ENCODE data around the gene DIP2C.
"Not testable (repeated sequence)": the region's sequence is repeated elsewhere in the genome, so short reads cannot be mapped to it uniquely, and the experiment has no call there.

The DIP2C gene

GRCh38 chr10:673492-673891 lies 16.0 kb downstream of the DIP2C start:
- FAIRE-seq: no peak

- no peak for FAIRE-seq
Observed at GRCh38 chr10:672992-673391, 16.5 kb downstream of the DIP2C start.

DNA sequence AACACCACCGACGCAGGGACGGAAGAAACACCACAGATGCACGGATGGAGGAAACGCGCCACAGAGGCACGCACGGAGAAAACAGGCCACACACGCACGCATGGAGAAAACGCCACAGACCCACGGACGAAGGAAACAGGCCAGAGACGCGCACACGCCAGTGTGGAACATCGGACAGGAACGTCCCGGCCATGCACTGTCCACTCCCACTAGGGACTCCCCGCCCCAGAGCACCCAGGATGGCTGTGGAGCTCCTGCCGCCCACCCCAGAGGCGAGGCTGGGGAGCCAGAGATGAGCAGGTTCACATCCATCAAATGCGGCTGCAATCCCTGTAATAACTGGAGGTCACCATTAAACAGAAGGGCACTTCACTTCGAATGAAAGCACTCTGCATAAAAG lies 17.3 kb downstream of the DIP2C start:
- FAIRE-seq: no peak

DNA sequence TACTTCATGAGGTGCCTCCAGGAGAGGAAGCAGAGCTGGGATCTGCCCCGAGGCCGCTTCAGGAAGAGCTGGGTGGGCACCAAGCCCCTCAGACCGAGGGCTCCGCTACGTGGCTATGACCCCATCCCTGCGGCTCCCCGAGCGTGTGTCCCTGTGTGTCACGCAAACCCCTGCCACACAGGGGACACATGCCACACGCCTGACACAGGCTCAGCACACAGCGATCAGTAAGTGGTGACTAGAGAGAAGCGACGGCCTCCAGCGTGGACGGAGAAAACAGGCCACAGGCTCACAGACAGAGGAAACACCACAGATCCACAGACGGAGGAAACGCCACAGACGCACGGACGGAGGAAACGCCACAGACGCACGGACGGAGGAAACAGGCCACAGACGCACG lies 18.5 kb downstream of the DIP2C start:
- no peak for FAIRE-seq

DNA sequence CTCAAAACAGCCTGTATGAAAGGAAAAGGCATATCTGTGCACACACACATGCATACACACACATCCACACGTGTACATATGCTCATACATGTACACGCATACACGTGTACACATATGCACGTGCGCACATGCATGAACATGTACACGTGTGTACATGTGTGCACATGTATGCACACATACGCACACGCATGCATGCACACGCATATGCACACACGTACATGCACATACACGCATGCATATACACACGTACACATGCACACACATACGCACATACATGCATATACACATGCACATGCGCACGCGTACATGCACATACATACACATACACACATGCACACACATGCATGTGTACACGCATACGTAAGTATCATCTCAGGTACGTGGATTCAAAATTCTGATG lies 19.4 kb downstream of the DIP2C start:
- FAIRE-seq: no peak

GRCh38 chr10:668786-669485 lies 20.5 kb downstream of the DIP2C start:
- no peak for FAIRE-seq

DNA sequence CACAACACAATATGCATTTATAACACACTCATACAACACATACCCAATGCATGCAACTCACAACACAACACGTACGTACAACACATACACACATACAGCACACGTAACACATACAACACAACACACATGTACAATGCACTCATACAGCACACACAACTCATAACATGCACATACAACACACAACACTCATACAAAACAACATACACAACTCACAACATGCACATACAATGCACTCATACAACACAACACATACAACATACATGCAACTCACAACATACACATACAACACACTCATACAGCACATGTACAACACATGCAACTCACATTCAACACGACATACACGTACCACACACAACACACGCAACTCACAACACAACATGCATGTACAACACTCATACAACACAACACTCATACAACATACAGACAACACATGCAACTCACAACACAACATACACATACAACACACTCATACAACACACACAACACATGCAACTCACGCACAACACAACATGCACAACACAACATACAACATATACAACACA lies 21.8 kb downstream of the DIP2C start:
- FAIRE-seq: no peak

- no peak for FAIRE-seq
Observed at GRCh38 chr10:667096-667495, 22.4 kb downstream of the DIP2C start.

DNA sequence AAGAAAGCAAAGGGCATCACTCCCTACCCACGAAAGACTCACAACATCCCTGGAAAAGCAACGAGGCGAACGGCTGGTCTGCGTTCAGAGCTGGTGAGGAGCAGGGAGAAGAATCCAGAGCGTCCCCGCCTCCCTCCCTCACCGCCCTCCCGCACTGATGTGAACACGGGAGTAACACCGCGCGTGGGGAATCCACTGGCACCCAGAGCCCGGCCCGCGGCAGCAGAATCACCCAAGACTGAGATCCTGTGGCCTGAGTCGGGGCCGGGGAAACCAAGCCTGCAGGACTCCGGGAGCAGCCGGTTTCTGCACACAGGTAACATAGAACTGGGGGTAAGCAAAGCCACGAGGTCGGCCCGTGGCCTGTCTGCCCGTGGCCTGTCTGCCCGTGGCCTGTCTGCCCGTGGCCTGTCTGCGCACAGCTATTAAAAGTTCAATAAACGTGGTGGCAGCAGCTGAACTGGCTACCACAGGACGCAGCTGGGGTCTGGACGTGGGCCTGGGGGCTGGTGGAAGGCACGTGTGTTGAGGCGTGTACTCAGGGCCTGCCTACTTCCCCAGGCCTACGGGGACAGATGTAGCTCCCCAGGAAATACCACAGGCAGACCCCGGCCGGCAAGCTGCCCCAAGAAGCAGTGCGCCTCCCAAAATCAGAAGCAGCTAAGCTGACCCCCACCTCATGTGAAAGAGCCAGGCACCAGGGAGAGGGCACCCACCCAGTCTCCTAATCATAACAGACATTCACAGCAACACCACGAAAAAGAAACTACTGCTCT lies 23.0 kb downstream of the DIP2C start:
- FAIRE-seq: no peak

DNA sequence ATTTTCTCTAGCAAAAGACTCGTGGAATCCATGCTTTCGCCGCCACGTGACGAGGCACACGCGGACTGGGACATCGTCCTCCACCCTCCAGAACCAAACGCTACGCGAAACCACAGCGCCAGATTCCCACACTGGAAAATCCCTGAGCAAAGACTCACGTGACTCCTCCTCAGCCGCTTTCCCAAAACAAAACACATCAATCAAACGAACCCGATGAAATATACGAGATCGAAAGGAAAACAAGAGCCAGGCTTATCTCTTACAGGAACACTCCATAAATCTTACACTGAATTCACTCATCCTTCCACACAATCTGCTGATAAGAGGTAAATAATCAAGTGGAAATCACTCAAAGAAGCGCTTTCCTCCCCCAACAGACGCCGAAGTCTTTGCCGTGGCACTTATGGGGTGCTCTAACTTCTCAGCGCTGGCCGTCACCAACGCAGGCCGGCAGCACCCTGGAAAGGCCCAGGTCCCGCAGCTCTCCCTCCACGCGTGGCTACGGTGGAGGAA lies 23.8 kb downstream of the DIP2C start:
- FAIRE-seq: no peak

DNA sequence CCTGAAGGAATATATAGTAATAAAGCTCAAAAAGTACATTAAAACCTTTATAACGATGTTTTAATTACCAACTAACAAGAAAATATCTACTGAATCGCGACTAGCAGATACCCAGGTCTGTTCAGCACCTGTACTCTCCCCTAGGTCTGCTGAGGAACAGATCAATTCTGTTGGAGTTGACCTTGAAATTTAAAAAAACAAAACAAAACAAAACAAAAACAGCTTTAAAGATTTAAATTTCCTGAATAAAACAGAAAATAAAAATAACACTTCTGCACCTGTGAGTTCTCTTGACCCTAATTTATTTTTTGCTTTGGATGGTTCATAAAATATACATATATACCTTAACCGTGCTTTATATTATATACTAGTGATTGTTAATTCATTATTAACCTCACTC lies 24.6 kb downstream of the DIP2C start:
- no peak for FAIRE-seq

DNA sequence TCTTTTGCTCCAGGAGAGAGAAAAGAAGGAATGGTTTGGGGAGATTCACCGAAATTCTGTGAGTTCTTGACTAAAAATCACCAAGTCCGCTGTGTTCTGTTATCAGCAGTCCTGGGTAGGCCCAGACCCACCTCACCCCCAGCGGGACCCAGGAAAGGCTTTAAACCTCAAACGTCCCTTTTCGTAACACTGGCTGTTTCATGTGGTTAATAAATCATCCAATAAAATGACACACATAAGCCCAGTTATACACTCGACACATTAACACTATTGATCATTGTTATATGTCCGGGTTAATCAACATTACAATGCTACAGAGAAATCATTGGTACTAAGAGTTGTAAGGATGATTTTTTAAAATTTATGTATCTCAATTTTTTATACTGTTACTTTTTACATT lies 25.2 kb downstream of the DIP2C start:
- FAIRE-seq: no peak

DNA sequence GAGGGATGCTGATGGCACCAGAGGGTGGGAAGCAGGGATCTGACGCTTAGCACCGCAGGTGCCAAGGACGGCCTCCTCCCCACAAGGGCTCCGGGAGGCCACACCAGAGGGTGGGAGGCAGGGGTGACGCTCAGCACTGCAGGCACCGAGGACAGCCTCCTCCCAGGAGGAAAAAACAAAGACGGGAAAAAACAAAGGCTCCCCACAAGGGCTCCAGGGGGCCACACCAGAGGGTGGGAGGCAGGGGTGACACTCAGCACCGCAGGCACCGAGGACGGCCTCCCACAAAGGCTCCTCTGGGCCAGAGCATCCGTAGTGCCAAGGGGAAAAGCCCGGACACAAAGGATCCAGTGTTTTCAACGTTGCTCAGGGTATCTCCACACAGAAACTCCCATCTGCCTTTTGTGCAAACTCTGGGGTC lies 25.6 kb downstream of the DIP2C start:
- FAIRE-seq: no peak

- no peak for FAIRE-seq
Observed at GRCh38 chr10:663466-663751, 26.1 kb downstream of the DIP2C start.

- FAIRE-seq: no peak
Observed at GRCh38 chr10:662686-663465, 26.6 kb downstream of the DIP2C start.

DNA sequence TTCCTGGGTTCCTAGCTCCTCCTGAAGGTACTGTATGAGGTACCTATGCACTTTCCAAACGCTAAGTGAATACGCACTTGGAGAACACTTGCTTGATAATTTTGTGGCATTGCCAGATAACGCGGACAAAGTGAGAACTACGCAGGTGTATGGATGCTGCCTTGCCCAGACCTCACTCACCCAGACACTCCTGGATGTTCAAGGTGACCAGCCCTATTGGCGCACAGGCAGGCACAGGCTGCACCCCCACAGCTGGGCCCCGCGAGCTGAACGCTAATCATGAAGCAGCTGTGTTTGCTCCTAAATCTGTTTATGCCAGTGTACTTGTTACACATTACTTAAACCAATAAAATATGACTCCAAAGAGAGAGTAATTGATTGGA lies 27.3 kb downstream of the DIP2C start:
- FAIRE-seq: no peak

- FAIRE-seq: no peak
Observed at GRCh38 chr10:661597-662222, 27.8 kb downstream of the DIP2C start.

GRCh38 chr10:660970-661596 lies 28.4 kb downstream of the DIP2C start:
- no peak for FAIRE-seq

- FAIRE-seq: no peak
Observed at GRCh38 chr10:660413-660969, 29.0 kb downstream of the DIP2C start.

DNA sequence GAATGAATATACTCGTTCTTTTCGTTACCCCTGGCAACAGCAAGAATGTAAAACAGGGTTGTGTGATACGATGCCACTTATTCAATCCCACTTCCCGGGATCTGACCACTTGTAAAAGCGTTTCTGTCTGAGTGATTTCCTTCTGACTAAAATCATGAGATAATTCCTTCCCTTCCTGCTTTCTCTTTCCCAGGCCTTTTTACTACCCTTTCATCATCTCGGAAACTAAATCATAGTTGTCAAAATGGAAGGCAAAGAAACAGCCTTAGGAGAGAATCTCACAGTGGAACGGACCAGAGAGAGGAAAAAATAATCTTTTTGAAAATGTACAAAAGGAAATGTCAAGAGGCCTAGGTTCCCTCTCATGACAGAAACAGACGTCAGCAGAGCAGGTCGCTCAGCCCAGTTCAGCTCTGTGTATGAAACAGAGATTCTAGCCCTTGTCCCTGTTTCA lies 29.8 kb downstream of the DIP2C start:
- FAIRE-seq: no peak

DNA sequence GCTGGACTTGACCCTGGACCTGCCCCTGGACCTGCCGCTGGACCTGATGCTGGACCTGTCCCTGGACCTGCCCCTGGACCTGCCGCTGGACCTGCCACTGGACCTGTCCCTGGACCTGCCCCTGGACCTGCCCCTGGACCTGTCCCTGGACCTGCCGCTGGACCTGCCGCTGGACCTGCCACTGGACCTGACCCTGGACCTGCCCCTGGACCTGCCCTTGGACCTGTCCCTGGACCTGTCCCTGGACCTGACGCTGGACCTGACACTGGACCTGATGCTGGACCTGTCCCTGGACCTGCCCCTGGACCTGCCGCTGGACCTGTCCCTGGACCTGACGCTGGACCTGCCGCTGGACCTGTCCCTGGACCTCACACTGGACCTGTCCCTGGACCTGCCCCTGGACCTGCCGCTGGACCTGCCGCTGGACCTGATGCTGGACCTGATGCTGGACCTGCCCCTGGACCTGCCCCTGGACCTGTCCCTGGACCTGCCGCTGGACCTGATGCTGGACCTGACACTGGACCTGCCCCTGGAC lies 31.6 kb downstream of the DIP2C start:
- not testable (repeated sequence) for FAIRE-seq

DNA sequence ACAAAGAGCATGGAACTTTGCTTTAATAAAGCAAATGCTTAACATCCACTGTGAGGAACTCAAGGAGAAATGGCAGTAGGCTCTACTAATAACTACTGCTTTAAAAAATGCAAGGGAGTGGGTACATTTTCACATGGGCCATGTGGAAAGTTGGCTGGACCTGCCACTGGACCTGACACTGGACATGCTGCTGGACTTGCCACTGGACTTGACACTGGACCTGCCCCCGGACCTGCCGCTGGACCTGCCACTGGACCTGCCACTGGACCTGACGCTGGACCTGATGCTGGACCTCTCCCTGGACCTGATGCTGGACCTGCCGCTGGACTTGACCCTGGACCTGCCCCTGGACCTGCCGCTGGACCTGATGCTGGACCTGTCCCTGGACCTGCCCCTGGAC lies 32.6 kb downstream of the DIP2C start:
- FAIRE-seq: no peak
